22Rv1 (cell line): ENCODE results near the gene ZGRF1.
"Not testable (repeated sequence)": the region's sequence is repeated elsewhere in the genome, so short reads cannot be mapped to it uniquely, and the experiment has no call there.

Source experiments
- H3K27ac ChIP-seq: fragments of 450-650 bp; 2 replicates; pipeline ENCODE4 v1.5.1; 2017
- ZFX ChIP-seq: fragments of 450-650 bp; IDR thresholded peaks from 2 replicates; pipeline ENCODE4 v1.6.1; 2017; ENCODE audit warnings: antibody characterized with exemption, borderline replicate concordance
- TF ChIP-seq, protein P1 (sequence below): fragments of 450-650 bp; IDR thresholded peaks from 2 replicates; pipeline ENCODE4 v1.5.1; 2017; ENCODE audit warnings: mild to moderate bottlenecking

Gene ZGRF1

DNA sequence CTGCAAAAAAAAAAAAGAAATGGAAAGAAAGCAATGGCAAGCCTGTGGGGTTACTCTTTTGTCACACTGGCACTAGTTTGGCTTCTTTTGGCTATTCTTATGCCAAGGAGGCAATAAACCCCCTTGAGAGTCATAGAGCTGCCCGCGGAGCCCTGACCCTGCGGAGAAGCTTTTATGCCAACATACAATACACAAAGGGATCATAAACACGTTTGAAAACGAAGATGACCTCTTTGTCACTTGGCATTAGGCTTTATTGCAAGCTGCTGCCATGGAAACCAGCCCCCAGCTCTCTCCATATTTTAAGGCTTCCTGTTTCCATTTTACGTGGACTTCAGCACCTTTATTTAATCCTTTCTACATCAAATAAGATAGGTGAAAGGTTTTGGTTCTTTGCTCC is 128.4 kb downstream of the ZGRF1 start:
- TF ChIP-seq ZFX: no peak
- TF ChIP-seq, protein P1, sequence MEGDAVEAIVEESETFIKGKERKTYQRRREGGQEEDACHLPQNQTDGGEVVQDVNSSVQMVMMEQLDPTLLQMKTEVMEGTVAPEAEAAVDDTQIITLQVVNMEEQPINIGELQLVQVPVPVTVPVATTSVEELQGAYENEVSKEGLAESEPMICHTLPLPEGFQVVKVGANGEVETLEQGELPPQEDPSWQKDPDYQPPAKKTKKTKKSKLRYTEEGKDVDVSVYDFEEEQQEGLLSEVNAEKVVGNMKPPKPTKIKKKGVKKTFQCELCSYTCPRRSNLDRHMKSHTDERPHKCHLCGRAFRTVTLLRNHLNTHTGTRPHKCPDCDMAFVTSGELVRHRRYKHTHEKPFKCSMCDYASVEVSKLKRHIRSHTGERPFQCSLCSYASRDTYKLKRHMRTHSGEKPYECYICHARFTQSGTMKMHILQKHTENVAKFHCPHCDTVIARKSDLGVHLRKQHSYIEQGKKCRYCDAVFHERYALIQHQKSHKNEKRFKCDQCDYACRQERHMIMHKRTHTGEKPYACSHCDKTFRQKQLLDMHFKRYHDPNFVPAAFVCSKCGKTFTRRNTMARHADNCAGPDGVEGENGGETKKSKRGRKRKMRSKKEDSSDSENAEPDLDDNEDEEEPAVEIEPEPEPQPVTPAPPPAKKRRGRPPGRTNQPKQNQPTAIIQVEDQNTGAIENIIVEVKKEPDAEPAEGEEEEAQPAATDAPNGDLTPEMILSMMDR: no peak
- no peak overlapping the region for H3K27ac ChIP-seq

DNA sequence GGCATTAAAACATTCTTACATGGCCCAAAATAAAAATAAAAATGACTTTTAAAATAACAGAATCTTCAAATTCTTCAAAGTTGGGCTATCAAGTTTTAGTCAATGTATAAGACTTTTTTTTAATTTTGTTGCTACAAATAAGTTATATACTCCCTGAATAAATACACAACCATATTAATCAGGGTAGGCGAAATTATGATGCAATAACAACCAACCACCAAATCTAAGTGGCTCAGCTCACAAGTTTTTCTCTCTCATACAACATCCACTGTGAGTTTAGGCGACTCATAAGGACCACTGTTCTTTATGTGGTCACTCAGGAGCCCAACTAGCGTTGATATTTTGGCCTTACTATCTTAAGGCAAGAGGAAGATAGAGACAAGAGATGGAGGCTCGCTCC is 131.9 kb downstream of the ZGRF1 start:
- H3K27ac ChIP-seq: no peak overlapping the region
- TF ChIP-seq ZFX: no peak
- TF ChIP-seq, protein P1: no peak

DNA sequence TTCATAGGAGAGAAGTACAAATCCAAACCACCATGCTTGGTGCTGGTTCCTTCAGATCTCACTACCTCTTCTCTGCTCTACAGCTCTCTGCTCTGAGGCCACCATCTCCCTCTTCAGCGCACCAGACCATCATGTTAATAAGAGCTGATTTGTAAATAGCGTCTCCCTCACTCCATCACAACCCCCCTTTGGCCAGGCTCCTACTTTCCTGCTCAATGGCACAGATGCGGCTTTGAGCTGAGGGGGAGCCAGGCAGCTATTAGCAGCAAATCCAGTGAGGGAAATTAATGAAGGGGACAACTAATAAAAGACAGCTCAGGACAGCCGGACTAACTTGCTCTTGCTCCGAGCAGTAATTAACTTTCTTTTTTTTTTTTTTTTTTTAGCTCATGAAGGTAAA is 133.8 kb downstream of the ZGRF1 start:
- no peak for TF ChIP-seq ZFX
- TF ChIP-seq, protein P1: no peak
- no peak overlapping the region for H3K27ac ChIP-seq

DNA sequence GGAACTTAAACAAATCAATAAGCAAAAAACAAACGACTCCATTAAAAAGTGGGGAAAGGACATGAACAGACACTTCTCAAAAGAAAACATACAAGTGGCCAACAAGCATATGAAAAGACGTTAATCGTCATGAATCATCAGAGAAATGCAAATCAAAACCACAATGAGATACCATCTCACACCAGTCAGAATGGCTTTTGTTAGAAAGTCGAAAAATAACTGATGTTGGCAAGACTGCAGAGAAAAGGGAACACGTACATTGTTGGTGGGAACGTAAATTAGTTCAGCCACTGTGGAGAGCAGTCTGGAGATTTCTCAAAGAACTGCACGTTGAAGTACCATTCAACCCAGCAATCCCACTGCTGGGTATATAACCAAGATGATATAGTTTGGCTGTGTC is 144.4 kb downstream of the ZGRF1 start:
- TF ChIP-seq, protein P1: no peak
- TF ChIP-seq ZFX: no peak
- H3K27ac ChIP-seq: no peak overlapping the region

DNA sequence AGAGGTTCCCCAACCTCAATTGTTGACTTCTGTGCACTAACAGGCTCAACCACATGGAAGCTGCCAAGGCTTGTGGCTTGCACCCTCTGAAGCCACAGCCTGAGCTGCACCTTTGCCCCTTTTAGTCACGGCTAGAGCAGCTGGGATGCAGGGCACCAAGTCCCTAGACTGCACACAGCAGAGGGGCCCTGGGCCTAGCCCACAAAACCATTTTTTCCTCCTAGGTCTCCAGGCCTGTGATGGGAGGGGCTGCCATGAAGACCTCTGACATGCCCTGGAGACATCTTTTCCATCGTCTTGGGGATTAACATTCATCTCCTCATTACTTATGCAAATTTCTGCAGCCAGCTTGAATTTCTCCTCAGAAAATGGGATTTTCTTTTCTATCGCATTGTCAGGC is 145.9 kb downstream of the ZGRF1 start:
- not testable (repeated sequence) for H3K27ac ChIP-seq
